A673 (cell line): Measurements from ENCODE around the gene PLCL1.

ENCODE experiments used
- CTCF ChIP-seq: fragments of 300-800, 200-600 bp; sonication (generic); conservative IDR thresholded peaks from 2 replicates; pipeline ENCODE4 v1.5.1; 2017; ENCODE audit warnings: low read depth, mild to moderate bottlenecking, antibody characterized with exemption, low read length, moderate library complexity, mixed read lengths
- EZH2 ChIP-seq: fragments of 200-600 bp; sonication (generic); IDR thresholded peaks from 2 replicates; pipeline ENCODE4 v1.6.1; 2017; ENCODE audit warnings: borderline replicate concordance, low read depth, mild to moderate bottlenecking, mixed read lengths, antibody characterized with exemption, low read length; ENCODE audit not compliant: poor library complexity, severe bottlenecking

GRCh38 chr2:197869041-197869440, 64.6 kb downstream of the PLCL1 start:
- TF ChIP-seq CTCF (no peak), EZH2 (no peak)
